ENCODE measurements around the gene LAMP2. TPM values are rescaled to one million over a fixed set of nuclear protein-coding genes. Genes with fewer than 3 reads are reported as not detected.

Gene LAMP2
- total RNA-seq, 4 donors from 2014 or later, result 44.4 to 155 (median 81.8) TPM

DNA sequence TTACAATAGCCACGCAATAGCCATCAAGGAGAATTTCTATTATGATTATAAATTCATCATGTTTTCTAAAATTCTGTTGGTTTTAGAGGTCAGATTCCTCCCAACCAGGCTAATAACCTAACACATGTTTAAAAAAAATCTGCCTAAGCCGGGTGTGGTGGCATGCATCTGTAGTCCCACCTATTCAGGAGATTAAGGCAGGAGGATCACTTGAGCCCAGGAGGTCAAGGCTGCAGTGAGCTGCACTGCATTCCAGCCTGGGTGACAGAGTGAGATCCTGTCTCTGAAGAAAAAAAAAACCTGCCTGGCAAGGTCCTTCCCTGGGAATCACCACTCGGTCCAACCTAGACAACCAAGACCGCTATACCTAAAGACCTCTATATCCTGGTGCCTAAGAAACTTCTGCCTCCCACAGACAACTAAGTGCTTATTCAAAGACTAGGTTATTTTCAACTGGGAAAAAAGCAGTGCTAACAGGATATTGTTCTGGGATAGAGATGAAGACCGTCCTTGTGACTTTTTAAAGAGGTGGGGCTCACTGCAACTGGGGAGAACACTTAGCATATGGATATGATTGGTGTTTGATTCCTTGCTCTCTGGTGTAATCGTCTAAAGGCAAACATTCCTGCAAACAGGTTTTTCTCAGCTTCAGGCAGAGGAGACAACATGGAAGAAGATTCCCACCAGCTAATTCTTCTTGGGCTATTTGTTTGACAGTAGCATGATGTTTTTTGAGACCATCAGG lies 89.0 kb downstream of the LAMP2 start:
- intact Hi-C loops (cut with DNase I; ENCODE audit: low total_unique reads), result no loop called here
- Histone ChIP-seq H3K36me3 (no peaks in the 10 kb centered on the region), H3K27ac (no peak overlapping the region), H3K4me1 (no peaks in the 10 kb centered on the region), H3K9me3 (no peaks in the 10 kb centered on the region), H3K4me3 (no peak overlapping the region), H3K27me3 (no peaks in the 10 kb centered on the region)
- no peak for DNase-seq
- no peak for TF ChIP-seq POLR2A (IDR thresholded peaks at IDR 0.05)
- TF ChIP-seq, protein P1, sequence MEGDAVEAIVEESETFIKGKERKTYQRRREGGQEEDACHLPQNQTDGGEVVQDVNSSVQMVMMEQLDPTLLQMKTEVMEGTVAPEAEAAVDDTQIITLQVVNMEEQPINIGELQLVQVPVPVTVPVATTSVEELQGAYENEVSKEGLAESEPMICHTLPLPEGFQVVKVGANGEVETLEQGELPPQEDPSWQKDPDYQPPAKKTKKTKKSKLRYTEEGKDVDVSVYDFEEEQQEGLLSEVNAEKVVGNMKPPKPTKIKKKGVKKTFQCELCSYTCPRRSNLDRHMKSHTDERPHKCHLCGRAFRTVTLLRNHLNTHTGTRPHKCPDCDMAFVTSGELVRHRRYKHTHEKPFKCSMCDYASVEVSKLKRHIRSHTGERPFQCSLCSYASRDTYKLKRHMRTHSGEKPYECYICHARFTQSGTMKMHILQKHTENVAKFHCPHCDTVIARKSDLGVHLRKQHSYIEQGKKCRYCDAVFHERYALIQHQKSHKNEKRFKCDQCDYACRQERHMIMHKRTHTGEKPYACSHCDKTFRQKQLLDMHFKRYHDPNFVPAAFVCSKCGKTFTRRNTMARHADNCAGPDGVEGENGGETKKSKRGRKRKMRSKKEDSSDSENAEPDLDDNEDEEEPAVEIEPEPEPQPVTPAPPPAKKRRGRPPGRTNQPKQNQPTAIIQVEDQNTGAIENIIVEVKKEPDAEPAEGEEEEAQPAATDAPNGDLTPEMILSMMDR (IDR thresholded peaks at IDR 0.05), result no peak

DNA sequence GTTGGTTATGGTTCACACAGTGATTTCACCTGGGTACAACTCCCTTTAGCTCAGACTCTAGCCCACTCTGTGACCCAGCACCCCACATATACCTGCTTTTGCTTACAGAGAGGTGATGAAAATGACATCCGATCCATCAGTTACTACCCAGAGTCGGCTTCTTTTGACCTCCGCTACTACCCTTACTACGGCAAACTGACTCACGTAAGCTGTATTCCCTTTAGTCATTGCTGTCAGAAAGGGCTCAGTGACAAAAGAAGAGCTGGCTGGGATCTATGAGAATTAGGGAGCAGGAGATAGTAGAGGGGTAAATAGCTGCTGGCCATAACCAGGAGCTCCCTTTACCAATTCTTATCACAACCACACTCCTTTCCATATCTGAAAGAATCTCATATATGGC lies 90.5 kb downstream of the LAMP2 start:
- DNase-seq, result no peak
- no peak overlapping the region for H3K27ac ChIP-seq
- intact Hi-C loops (cut with DNase I; ENCODE audit: low total_unique reads), result no loop called here
- no peaks in the 10 kb centered on the region for H3K27me3 ChIP-seq
- no peaks in the 10 kb centered on the region for H3K4me1 ChIP-seq
- TF ChIP-seq POLR2A (IDR thresholded peaks at IDR 0.05), result no peak
- TF ChIP-seq, protein P1 (IDR thresholded peaks at IDR 0.05), result no peak
- H3K4me3 ChIP-seq, result no peak overlapping the region
- H3K36me3 ChIP-seq, result no peaks in the 10 kb centered on the region
- no peaks in the 10 kb centered on the region for H3K9me3 ChIP-seq

Small RNAs within 50 kb of the gene (small RNA-seq; reads per million reads assigned to genes)
- not detected for gene RNU7-37P

Other genes with a start within 250 kb of the LAMP2 start
- gene ZBTB33, start 218.5 kb downstream of the LAMP2 start, total RNA-seq, result 10 to 100 TPM in 3 of 4 donors, 1 to 10 TPM in 1; 7.6 to 32.4 (median 12.7) TPM
- gene TMEM255A, start 157.8 kb downstream of the LAMP2 start, total RNA-seq, result 1 to 10 TPM in 3 of 4 donors, under 1 TPM in 1; 0.51 to 5.7 (median 1.6) TPM
- gene ATP1B4, start 107.2 kb downstream of the LAMP2 start, total RNA-seq, result not detected
- 10 to 100 TPM; 29.2 to 88.1 (median 44.0) TPM for gene CUL4B, start 91.7 kb upstream of the LAMP2 start, total RNA-seq
- 10 to 100 TPM in 3 of 4 donors, 1 to 10 TPM in 1; 9.0 to 36.1 (median 22.6) TPM for gene MCTS1, start 134.8 kb upstream of the LAMP2 start, total RNA-seq
- 10 to 100 TPM in 3 of 4 donors, 1 to 10 TPM in 1; 5.4 to 39.3 (median 18.0) TPM for gene C1GALT1C1, start 160.8 kb upstream of the LAMP2 start, total RNA-seq

All from uterus (tissue), 4 donors.